Activated CD8-positive, alpha-beta memory T cell treated with anti-CD3 and anti-CD28 coated beads, Interleukin-2, amount 10 ng/mL, durations not matched to agents 7 days and 5 days (primary cell): ENCODE data around the gene GDF9. TPM values are rescaled to one million over a fixed set of nuclear protein-coding genes. Genes with fewer than 3 reads are reported as not detected.
"Not testable (repeated sequence)": the region's sequence is repeated elsewhere in the genome, so short reads cannot be mapped to it uniquely, and the experiment has no call there.

Experiments used
- ATAC-seq: fragments of 150-1000 bp; cut with Tn5 transposase; one replicate; pipeline ENCODE4 v1.10.0; 2021; ENCODE audit warnings: moderate library complexity
- CTCF ChIA-PET: fragments of 350-600 bp; sonication (Branson Sonifier 250); formaldehyde crosslinking; loops from one replicate; lab custom pipeline; 2021; ENCODE audit warnings: antibody characterized with exemption; lab: Charles Lee
- DNase-seq: peaks from one replicate; pipeline ENCODE4 v3.0.0-alpha.2; 2020
- H3K27ac Mint-ChIP-seq: one replicate; pipeline ENCODE4 v1.8.0; 2021; ENCODE audit warnings: mild to moderate bottlenecking, mixed read lengths
- H3K27me3 Mint-ChIP-seq: one replicate; pipeline ENCODE4 v1.8.0; 2021; ENCODE audit warnings: mixed read lengths
- H3K36me3 Mint-ChIP-seq: one replicate; pipeline ENCODE4 v1.8.0; 2021; ENCODE audit warnings: mild to moderate bottlenecking, mixed read lengths
- H3K4me1 Mint-ChIP-seq: one replicate; pipeline ENCODE4 v1.8.0; 2021; ENCODE audit warnings: mixed read lengths
- H3K4me3 Mint-ChIP-seq: one replicate; pipeline ENCODE4 v1.8.0; 2021; ENCODE audit warnings: mild to moderate bottlenecking, moderate library complexity, mixed read lengths
- H3K9me3 Mint-ChIP-seq: one replicate; pipeline ENCODE4 v1.8.0; 2022; ENCODE audit warnings: low read depth, mixed read lengths
- total RNA-seq, 2 experiments: library from RNA; stranded (reverse); gene quantifications; one replicate each; pipeline ENCODE4 v1.2.3, GENCODE V29; 2021

Gene GDF9
- total RNA-seq, 2 experiments from 2014 or later: 0.26 to 0.67 TPM

DNA sequence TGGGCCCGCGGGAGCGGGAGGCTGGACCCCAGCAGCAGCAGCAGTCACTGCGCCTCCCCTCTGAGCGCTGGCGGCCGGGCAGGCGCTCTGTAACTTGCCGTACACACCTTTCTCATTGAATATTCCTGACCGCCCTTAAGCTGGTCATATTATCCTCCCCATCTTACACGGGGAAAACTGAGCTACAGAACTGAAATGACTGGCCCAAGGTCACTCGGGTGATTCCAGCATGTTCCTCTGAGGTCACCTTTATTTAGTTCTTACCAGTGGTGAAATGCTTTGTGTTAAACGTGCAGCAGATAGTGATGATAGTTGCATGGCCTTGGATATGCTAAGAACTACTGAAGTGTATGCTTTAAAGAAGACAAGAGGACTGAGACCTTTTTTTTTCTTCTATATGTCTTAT, 780 bp upstream of the GDF9 start:
- H3K27ac Mint-ChIP-seq: peak overlapping the region; percentile 99
- CTCF ChIA-PET: interaction anchor here (1.1 to 4.5 kb wide), 6 partner anchors 9 to 184 kb away, joined by 3 to 19 read pairs (median 4); partner anchors contain the start of gene SHROOM1
- peaks cover 19% of the 10 kb centered on the region for H3K36me3 Mint-ChIP-seq
- no peak for DNase-seq
- H3K4me3 Mint-ChIP-seq: peak overlapping the region; percentile 93
- H3K9me3 Mint-ChIP-seq: no peaks in the 10 kb centered on the region
- ATAC-seq: no peak
- no peaks in the 10 kb centered on the region for H3K27me3 Mint-ChIP-seq
- H3K4me1 Mint-ChIP-seq: peaks cover 28% of the 10 kb centered on the region

DNA sequence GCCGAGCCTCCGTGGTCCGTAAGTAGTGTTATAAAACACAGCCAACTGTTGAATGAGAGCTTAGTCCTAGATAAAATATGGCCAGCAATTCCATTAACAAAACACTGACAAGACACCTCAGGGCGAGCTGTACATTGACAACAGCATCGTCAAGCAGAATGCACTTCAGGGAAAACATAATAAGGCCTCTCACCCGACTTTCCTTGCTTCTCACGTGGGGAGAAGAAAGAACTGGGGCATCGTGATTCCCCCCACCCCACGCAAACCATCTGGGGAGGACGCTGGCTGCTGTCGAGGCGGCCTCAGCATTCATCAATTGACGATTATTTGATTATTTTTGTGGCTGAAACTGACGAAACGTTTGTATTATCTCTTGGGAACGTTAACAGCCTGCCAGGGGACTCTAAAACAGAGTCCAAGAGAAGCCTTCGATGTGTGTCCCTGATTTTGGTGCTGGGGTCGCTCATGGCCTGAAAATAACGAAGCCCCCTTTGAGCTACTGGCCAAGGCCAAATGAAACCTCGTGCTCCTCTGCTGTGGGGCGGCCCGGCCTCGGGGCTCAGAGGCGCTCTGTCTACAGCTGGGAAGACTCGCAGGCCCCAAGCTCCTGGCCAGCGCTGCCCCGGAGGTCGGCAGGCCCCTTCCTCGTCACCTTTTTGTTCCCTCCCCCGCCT, 464 bp downstream of the GDF9 start:
- CTCF ChIA-PET: interaction anchor here (0.9 to 4.5 kb wide), 7 partner anchors 12 to 46 kb away, joined by 3 to 19 read pairs (median 5); partner anchors contain the start of gene SHROOM1
- Mint-ChIP-seq H3K27me3 (peaks cover 5% of the 10 kb centered on the region), H3K27ac (peak overlapping the region; percentile 99), H3K4me3 (peak overlapping the region; percentile 93), H3K4me1 (peaks cover 28% of the 10 kb centered on the region), H3K9me3 (no peaks in the 10 kb centered on the region), H3K36me3 (peaks cover 15% of the 10 kb centered on the region)
- ATAC-seq (peak; percentile 38), DNase-seq (no peak)

DNA sequence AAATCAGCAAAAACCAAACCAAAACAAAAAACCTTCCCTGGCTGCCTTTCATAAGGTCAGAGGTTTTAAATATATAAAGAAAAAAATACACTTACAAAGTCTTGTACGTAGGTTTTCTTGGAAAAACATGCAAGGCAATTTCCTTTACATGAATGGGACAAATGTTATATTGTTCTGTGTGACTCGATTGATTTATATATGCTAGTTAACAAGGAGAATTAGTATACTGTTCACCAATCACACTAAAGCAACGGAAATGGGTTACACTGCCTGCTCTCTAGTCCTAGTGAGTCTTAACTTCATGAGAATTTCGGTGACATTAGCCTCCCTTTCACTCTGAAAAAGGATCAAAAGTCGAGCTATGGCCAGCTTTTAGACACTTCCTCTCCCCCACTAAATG, 5.5 kb downstream of the GDF9 start:
- no peaks in the 10 kb centered on the region for H3K9me3 Mint-ChIP-seq
- H3K4me1 Mint-ChIP-seq: peaks cover 7% of the 10 kb centered on the region
- CTCF ChIA-PET: interaction anchor here (0.7 to 1.8 kb wide), 5 partner anchors 12 to 335 kb away, joined by 3 to 5 read pairs (median 4); partner anchors contain the start of gene SHROOM1
- H3K4me3 Mint-ChIP-seq: no peak overlapping the region
- ATAC-seq: no peak
- H3K27me3 Mint-ChIP-seq: peaks cover 12% of the 10 kb centered on the region
- no peak for DNase-seq
- H3K36me3 Mint-ChIP-seq: no peaks in the 10 kb centered on the region
- H3K27ac Mint-ChIP-seq: no peak overlapping the region

DNA sequence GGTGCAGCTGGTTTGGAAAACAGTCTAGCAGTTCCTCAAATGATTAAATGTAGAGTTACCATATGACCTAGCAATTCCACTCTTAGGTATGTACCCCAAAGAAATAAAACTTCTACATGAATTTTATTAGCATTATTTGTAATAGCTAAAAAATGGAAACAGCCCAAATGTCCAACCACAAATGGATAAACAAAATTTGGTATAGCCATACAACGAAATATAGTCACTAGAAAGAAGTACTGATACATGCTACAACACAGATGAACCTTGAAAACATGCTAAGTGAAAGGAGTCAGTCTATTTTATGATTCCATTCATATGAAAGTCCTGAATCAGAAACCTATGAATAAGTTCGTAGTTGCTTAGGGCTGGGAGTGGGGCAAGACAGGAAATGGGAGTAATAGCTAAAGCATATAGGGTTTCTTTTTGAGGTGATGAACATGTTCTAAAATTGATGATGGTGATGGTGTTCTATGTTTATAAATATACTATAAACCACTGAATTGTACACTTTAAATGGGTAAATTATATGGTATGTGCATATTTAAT, 6.3 kb downstream of the GDF9 start:
- H3K27ac Mint-ChIP-seq: no peak overlapping the region
- DNase-seq (no peak), ATAC-seq (no peak)
- H3K4me1 Mint-ChIP-seq: peaks cover 2% of the 10 kb centered on the region
- no peaks in the 10 kb centered on the region for H3K36me3 Mint-ChIP-seq
- H3K4me3 Mint-ChIP-seq: no peak overlapping the region
- no peaks in the 10 kb centered on the region for H3K9me3 Mint-ChIP-seq
- peaks cover 12% of the 10 kb centered on the region for H3K27me3 Mint-ChIP-seq
- CTCF ChIA-PET: interaction anchor here (0.7 to 1.8 kb wide), 3 partner anchors 26 to 334 kb away, joined by 3 to 5 read pairs (median 5); partner anchors contain the start of gene SHROOM1

DNA sequence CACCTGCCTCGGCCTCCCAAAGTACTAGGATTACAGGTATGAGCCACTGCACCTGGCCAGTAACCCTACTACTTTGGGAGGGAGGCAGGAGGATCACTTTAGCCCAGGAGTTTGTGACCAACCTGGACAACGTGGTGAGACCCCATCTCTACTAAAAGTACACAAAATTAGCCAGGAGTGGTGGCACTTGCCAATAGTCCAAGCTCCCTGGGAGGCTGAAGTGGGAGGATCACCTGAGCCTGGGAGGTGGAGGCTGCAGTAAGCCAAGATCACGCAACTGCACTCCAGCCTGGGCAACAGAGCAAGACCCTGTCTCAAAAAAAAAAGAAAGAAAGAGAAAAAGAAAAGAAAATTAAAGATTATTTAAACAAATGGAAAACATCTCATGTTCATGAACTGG, 10.3 kb downstream of the GDF9 start:
- H3K4me1 Mint-ChIP-seq: peaks cover 3% of the 10 kb centered on the region
- ATAC-seq: no peak
- H3K27me3 Mint-ChIP-seq: peaks cover 12% of the 10 kb centered on the region
- no peaks in the 10 kb centered on the region for H3K36me3 Mint-ChIP-seq
- H3K27ac Mint-ChIP-seq: no peak overlapping the region
- H3K4me3 Mint-ChIP-seq: no peak overlapping the region
- no peaks in the 10 kb centered on the region for H3K9me3 Mint-ChIP-seq
- CTCF ChIA-PET: interaction anchor here (0.9 to 1.2 kb wide), 2 partner anchors 14 to 27 kb away, joined by 4 to 5 read pairs; no protein-coding TSS in a partner anchor
- peak; percentile 0 for DNase-seq

DNA sequence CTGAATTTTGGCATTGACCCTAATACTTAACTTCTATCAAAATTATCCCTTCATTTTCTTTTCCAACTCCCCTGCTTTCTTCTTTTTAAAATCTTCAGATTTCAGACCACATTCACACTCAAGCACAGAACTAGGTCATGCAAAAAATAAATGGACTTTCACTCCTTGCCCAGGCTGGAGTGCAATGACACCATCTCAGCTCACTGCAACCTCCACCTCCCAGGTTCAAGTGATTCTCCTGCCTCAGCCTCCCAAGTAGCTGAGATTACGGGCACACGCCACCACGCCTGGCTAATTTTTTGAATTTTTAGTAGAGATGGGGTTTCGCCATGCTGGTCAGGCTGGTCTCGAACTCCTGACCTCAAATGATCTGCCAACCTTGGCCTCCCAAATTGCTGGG, 11.3 kb downstream of the GDF9 start:
- peak; percentile 1 for DNase-seq
- not testable (repeated sequence) for H3K27ac Mint-ChIP-seq, H3K4me1 Mint-ChIP-seq, H3K27me3 Mint-ChIP-seq, H3K36me3 Mint-ChIP-seq, ATAC-seq, H3K4me3 Mint-ChIP-seq, H3K9me3 Mint-ChIP-seq
- CTCF ChIA-PET: interaction anchor here (0.9 to 1.3 kb wide), 3 partner anchors 13 to 197 kb away, joined by 3 to 4 read pairs (median 3); partner anchors contain the start of gene HSPA4

DNA sequence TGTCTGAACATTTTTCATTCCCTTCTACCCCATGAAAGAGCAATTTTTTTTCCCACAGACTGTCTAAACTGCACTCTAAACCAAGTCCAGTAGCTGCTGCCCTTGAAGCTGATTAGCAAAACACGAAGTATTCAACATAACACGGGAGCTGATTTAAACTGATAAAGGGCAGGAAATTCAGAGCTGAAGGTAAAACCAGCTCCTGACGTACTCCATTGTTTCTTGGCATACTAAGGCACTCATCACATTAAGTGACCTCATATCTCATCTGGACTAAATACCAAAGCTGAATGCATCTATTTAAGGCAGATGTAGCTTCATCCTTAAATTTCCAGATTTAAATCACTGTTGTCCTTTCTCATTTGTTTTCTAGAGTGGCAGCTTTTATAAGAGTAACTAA, 12.0 kb downstream of the GDF9 start:
- H3K9me3 Mint-ChIP-seq: no peaks in the 10 kb centered on the region
- no peak overlapping the region for H3K4me3 Mint-ChIP-seq
- peaks cover 6% of the 10 kb centered on the region for H3K27me3 Mint-ChIP-seq
- peaks cover 1% of the 10 kb centered on the region for H3K4me1 Mint-ChIP-seq
- H3K27ac Mint-ChIP-seq: no peak overlapping the region
- no peak for ATAC-seq
- CTCF ChIA-PET: interaction anchor here (0.9 to 1.3 kb wide), 3 partner anchors 12 to 198 kb away, joined by 3 to 4 read pairs (median 3); partner anchors contain the start of genes GDF9, HSPA4 and UQCRQ
- DNase-seq: peak; percentile 3
- no peaks in the 10 kb centered on the region for H3K36me3 Mint-ChIP-seq

DNA sequence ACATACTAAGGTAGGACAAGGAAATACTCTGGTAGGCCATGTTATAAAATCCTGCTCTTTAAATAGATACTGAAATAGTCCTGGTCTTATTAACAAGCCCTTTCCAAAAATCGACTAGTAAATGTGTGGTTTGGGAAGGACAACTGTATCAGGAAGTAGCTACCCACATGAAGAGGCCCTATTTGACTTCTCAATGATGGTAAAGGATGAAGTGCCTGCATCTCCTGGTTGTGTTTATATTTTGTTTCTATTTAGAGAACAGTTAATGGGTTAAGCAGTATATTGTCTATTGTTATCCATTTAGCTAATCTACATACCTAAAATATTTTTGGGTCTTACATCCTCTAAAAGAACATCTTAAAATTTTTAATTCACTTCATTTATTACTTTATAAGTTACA, 12.5 kb downstream of the GDF9 start:
- ATAC-seq: no peak
- CTCF ChIA-PET: interaction anchor here (0.9 to 1.3 kb wide), 3 partner anchors 13 to 198 kb away, joined by 3 to 4 read pairs (median 3); partner anchors contain the start of genes GDF9, HSPA4 and UQCRQ
- Mint-ChIP-seq H3K27me3 (peaks cover 6% of the 10 kb centered on the region), H3K4me3 (no peak overlapping the region), H3K9me3 (no peaks in the 10 kb centered on the region), H3K4me1 (peaks cover 1% of the 10 kb centered on the region), H3K27ac (no peak overlapping the region), H3K36me3 (no peaks in the 10 kb centered on the region)
- DNase-seq: no peak

DNA sequence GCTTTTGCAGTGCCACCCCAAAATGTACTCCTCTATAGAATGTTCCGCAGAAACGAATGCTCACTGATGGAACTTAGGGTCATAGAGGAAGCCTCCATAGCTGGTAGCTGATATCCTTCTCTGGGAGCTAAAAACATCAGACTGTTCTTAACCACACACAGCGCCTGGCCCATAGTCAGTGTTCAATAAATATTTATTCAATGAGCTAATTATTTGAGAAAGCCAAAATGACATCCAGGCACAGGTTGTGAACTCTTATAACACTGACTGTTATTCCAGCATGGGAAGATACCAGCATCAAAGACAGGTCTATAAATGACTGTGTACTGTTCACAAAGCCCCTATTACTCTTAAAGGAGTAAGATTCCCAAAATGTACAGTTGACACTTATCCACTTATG, 12.9 kb downstream of the GDF9 start:
- Mint-ChIP-seq H3K27me3 (peaks cover 6% of the 10 kb centered on the region), H3K4me1 (peaks cover 1% of the 10 kb centered on the region), H3K27ac (no peak overlapping the region), H3K36me3 (no peaks in the 10 kb centered on the region), H3K9me3 (no peaks in the 10 kb centered on the region), H3K4me3 (no peak overlapping the region)
- ATAC-seq: no peak
- CTCF ChIA-PET: no interaction called here
- no peak for DNase-seq

DNA sequence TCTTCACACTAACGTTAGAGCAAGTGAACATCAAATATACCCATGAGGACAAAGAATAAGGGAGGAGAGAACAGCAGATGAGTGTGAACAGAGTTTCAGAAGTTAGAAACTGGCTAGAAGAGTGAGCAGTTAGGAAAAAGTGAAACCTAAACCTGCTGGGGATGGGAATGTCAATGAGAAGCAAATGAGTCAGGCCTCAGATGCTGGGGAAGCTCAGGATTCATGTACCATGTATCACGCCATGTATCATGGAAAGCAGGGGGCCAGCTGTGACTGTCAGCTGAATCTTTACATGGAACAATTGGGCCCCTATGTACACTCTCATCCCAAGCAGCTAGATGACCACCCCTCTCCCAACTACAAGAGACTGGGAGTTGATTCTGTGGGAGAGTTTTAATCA, 16.2 kb downstream of the GDF9 start:
- Mint-ChIP-seq H3K4me1 (peaks cover 1% of the 10 kb centered on the region), H3K27me3 (peaks cover 3% of the 10 kb centered on the region), H3K36me3 (no peaks in the 10 kb centered on the region), H3K4me3 (no peak overlapping the region), H3K27ac (no peak overlapping the region), H3K9me3 (no peaks in the 10 kb centered on the region)
- DNase-seq (no peak), ATAC-seq (no peak)
- CTCF ChIA-PET: no interaction called here

DNA sequence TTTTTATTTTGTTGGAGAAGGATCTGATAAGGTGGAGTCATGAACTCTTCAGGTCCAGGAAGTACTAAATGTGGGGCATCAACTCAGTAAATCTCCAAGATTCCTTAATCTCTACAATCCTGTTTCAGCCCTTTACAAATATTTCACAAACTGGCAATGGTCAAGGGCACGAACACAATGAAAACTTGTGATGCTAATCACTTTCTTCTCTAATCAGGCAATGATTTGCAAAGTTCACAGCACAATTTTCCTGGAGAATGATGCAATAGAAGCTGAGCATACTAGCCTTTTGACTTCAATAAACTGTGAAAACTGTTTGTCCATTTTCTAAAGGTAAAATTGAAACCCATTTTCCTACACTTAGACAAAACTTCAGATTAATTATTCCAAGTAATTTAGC, 16.9 kb downstream of the GDF9 start:
- DNase-seq (no peak), ATAC-seq (no peak)
- no peaks in the 10 kb centered on the region for H3K36me3 Mint-ChIP-seq
- no peak overlapping the region for H3K27ac Mint-ChIP-seq
- peaks cover 1% of the 10 kb centered on the region for H3K4me1 Mint-ChIP-seq
- CTCF ChIA-PET: interaction anchor here (1.3 kb wide), 1 partner anchor 18 kb away, joined by 3 read pairs; no protein-coding TSS in a partner anchor
- H3K27me3 Mint-ChIP-seq: peaks cover 3% of the 10 kb centered on the region
- no peak overlapping the region for H3K4me3 Mint-ChIP-seq
- no peaks in the 10 kb centered on the region for H3K9me3 Mint-ChIP-seq

DNA sequence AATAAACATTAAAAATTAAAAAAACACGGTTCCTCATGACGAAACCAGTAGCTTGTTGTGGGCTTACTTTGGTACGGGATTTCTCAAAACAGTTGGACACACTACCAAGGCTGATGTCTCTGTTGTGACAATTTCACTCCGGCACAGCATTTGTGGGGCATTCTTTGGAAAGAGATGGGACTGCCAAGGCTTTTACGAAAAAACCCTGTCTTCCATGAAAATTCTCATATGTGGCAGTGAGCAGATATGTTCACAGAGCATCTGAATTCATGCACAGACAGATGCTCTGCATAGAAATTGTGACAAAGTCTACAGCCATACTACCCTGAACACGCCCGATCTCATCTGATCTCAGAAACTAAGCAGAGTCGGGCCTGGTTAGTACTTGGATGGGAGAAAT, 18.0 kb downstream of the GDF9 start:
- CTCF ChIA-PET: interaction anchor here (1.3 kb wide), 1 partner anchor 17 kb away, joined by 3 read pairs; no protein-coding TSS in a partner anchor
- no peak overlapping the region for H3K4me3 Mint-ChIP-seq
- no peaks in the 10 kb centered on the region for H3K4me1 Mint-ChIP-seq
- DNase-seq (no peak), ATAC-seq (no peak)
- H3K27me3 Mint-ChIP-seq: peaks cover 3% of the 10 kb centered on the region
- no peaks in the 10 kb centered on the region for H3K9me3 Mint-ChIP-seq
- H3K36me3 Mint-ChIP-seq: no peaks in the 10 kb centered on the region
- H3K27ac Mint-ChIP-seq: no peak overlapping the region

DNA sequence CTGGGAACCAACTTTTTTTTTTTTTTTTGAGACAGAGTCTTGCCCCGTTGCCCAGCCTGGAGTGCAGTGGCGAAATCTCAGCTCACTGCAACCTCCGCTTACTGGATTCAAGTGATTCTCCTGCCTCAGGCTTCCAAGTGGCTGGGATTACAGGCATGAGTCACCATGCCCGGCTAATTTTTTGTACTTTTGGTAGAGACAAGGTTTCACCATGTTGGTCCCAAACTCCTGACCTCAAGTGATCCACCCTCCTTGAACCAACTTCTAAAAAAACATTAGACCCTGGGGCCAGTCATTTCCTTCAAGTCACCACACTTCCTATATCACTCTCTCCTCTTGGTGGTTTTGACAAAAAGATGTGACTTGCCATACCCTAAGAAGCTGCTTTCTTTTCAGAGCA, 25.0 kb downstream of the GDF9 start:
- Mint-ChIP-seq H3K4me1 (peaks cover 4% of the 10 kb centered on the region), H3K27me3 (no peaks in the 10 kb centered on the region), H3K27ac (no peak overlapping the region), H3K4me3 (no peak overlapping the region), H3K36me3 (no peaks in the 10 kb centered on the region), H3K9me3 (no peaks in the 10 kb centered on the region)
- CTCF ChIA-PET: interaction anchor here (0.7 to 1.8 kb wide), 4 partner anchors 12 to 458 kb away, joined by 3 to 5 read pairs (median 4); partner anchors contain the start of gene SHROOM1
- peak; percentile 36 for ATAC-seq
- DNase-seq: no peak
